CD1c-positive myeloid dendritic cell (primary cell): ENCODE measurements around the gene AKT2.

ENCODE experiments used
- DNase-seq: peaks from one replicate; pipeline ENCODE4 v3.0.0-alpha.2; 2016; ENCODE audit errors: extremely low spot score

AKT2 gene

GRCh38 chr19:40300668-40301067 lies 15.5 kb upstream of the AKT2 start:
- DNase-seq, result no peak

- DNase-seq, result no peak
These were observed 12.9 kb upstream of the AKT2 start for GRCh38 chr19:40298026-40298425.

- no peak for DNase-seq
These were observed 9.4 kb upstream of the AKT2 start for GRCh38 chr19:40294560-40294959.

- DNase-seq, result no peak
These were observed 1.9 kb upstream of the AKT2 start for GRCh38 chr19:40286971-40287421.

GRCh38 chr19:40286235-40286970 lies 1.3 kb upstream of the AKT2 start:
- DNase-seq, result no peak

GRCh38 chr19:40285353-40286234 lies 449 bp upstream of the AKT2 start:
- DNase-seq, result peak; percentile 99

GRCh38 chr19:40284251-40284500 lies 969 bp downstream of the AKT2 start:
- peak; percentile 1 for DNase-seq

- DNase-seq, result no peak
These were observed 1.5 kb downstream of the AKT2 start for GRCh38 chr19:40283414-40284250.

GRCh38 chr19:40282920-40283319 lies 2.2 kb downstream of the AKT2 start:
- no peak for DNase-seq

GRCh38 chr19:40282209-40282580 lies 3.0 kb downstream of the AKT2 start:
- DNase-seq, result no peak

GRCh38 chr19:40281381-40282208 lies 3.5 kb downstream of the AKT2 start:
- no peak for DNase-seq

- DNase-seq, result no peak
These were observed 4.4 kb downstream of the AKT2 start for GRCh38 chr19:40280608-40281221.

GRCh38 chr19:40279761-40280607 lies 5.2 kb downstream of the AKT2 start:
- DNase-seq, result peak; percentile 43

GRCh38 chr19:40279120-40279551 lies 6.0 kb downstream of the AKT2 start:
- no peak for DNase-seq

- no peak for DNase-seq
These were observed 6.6 kb downstream of the AKT2 start for GRCh38 chr19:40278361-40279035.

- DNase-seq, result no peak
These were observed 7.6 kb downstream of the AKT2 start for GRCh38 chr19:40277356-40278059.

GRCh38 chr19:40274585-40275544 lies 10.3 kb downstream of the AKT2 start:
- peak; percentile 23 for DNase-seq
